GM12872 (cell line): ENCODE measurements around the gene NRXN3.

Experiments
- CTCF ChIP-seq: IDR thresholded peaks from 3 replicates; pipeline ENCODE4 v1.5.1; 2011; ENCODE audit warnings: low read depth, mild to moderate bottlenecking, low read length, moderate library complexity; ENCODE audit not compliant: insufficient read depth

The NRXN3 gene

GRCh38 chr14:78605025-78605762, 435.0 kb downstream of the NRXN3 start:
- no peak for TF ChIP-seq CTCF

GRCh38 chr14:78605897-78606500, 435.8 kb downstream of the NRXN3 start:
- no peak for TF ChIP-seq CTCF

GRCh38 chr14:78608998-78609787, 439.0 kb downstream of the NRXN3 start:
- no peak for TF ChIP-seq CTCF

- TF ChIP-seq CTCF = no peak
These were observed 440.8 kb downstream of the NRXN3 start for GRCh38 chr14:78610994-78611393.

- TF ChIP-seq CTCF = no peak
These were observed 441.8 kb downstream of the NRXN3 start for GRCh38 chr14:78611796-78612571.

GRCh38 chr14:78612666-78613065, 442.5 kb downstream of the NRXN3 start:
- no peak for TF ChIP-seq CTCF

- TF ChIP-seq CTCF = no peak
These were observed 444.4 kb downstream of the NRXN3 start for GRCh38 chr14:78614593-78614992.
